H9 (cell line): ENCODE data around the gene HECA. TPM values are rescaled to one million over a fixed set of nuclear protein-coding genes. Genes with fewer than 3 reads are reported as not detected.

Experiments used
- DNase-seq: peaks from one replicate; pipeline ENCODE4 v3.0.0-alpha.2; 2017
- H2AFZ ChIP-seq: one replicate; pipeline ENCODE4 v1.6.1; 2013; ENCODE audit warnings: mild to moderate bottlenecking, low read length, control low read depth, moderate library complexity
- H2AK5ac ChIP-seq: 2 replicates; pipeline ENCODE4 v1.6.1; 2013; ENCODE audit warnings: low read length, control low read depth, mixed read lengths; ENCODE audit not compliant: insufficient read length
- H2BK120ac ChIP-seq: one replicate; pipeline ENCODE4 v1.6.1; 2013; ENCODE audit warnings: low read depth, mild to moderate bottlenecking, low read length, control low read depth, inconsistent platforms; ENCODE audit not compliant: poor library complexity, severe bottlenecking
- H2BK12ac ChIP-seq: 2 replicates; pipeline ENCODE4 v1.6.1; 2013; ENCODE audit warnings: low read length, control low read depth, mixed read lengths, low read depth; ENCODE audit not compliant: insufficient read length
- H2BK15ac ChIP-seq: 2 replicates; pipeline ENCODE4 v1.6.1; 2013; ENCODE audit warnings: low read depth, low read length, control low read depth
- H2BK20ac ChIP-seq: one replicate; pipeline ENCODE4 v1.6.1; 2013; ENCODE audit warnings: low read depth, mild to moderate bottlenecking, low read length, control low read depth, inconsistent platforms; ENCODE audit not compliant: poor library complexity, severe bottlenecking
- H2BK5ac ChIP-seq: 2 replicates; pipeline ENCODE4 v1.6.1; 2013; ENCODE audit warnings: low read length, control low read depth, mixed read lengths; ENCODE audit not compliant: insufficient read length
- H3K14ac ChIP-seq: 2 replicates; pipeline ENCODE4 v1.6.1; 2013; ENCODE audit warnings: low read length, control low read depth; ENCODE audit not compliant: insufficient read depth
- H3K18ac ChIP-seq: 2 replicates; pipeline ENCODE4 v1.6.1; 2013; ENCODE audit warnings: low read depth, mild to moderate bottlenecking, mixed read lengths, low read length, control low read depth; ENCODE audit not compliant: insufficient read length
- H3K23ac ChIP-seq: 2 replicates; pipeline ENCODE4 v1.6.1; 2013; ENCODE audit warnings: low read length, control low read depth, mixed read lengths, low read depth; ENCODE audit not compliant: insufficient read length
- H3K23me2 ChIP-seq: 2 replicates; pipeline ENCODE4 v1.6.1; 2013; ENCODE audit warnings: low read depth, mild to moderate bottlenecking, mixed read lengths, low read length, control low read depth; ENCODE audit not compliant: insufficient read length, poor library complexity, severe bottlenecking
- H3K27ac ChIP-seq: 2 replicates; pipeline ENCODE4 v1.5.1; 2013; ENCODE audit warnings: low read length, control low read depth, mixed read lengths, low read depth; ENCODE audit not compliant: insufficient read length
- H3K27me3 ChIP-seq: 2 replicates; pipeline ENCODE4 v1.6.1; 2013; ENCODE audit warnings: low read length, control low read depth, inconsistent platforms; ENCODE audit not compliant: insufficient read depth
- H3K4ac ChIP-seq: 2 replicates; pipeline ENCODE4 v1.6.1; 2013; ENCODE audit warnings: low read depth, mild to moderate bottlenecking, control low read depth, inconsistent platforms, low read length, moderate library complexity
- H3K4me1 ChIP-seq: 2 replicates; pipeline ENCODE4 v1.6.1; 2013; ENCODE audit warnings: low read length, control low read depth, inconsistent platforms; ENCODE audit not compliant: insufficient read depth
- H3K4me2 ChIP-seq: 2 replicates; pipeline ENCODE4 v1.6.1; 2013; ENCODE audit warnings: low read length, control low read depth, mixed read lengths; ENCODE audit not compliant: insufficient read length, insufficient read depth
- H3K56ac ChIP-seq: 2 replicates; pipeline ENCODE4 v1.6.1; 2013; ENCODE audit warnings: low read depth, mild to moderate bottlenecking, mixed read lengths, low read length, control low read depth; ENCODE audit not compliant: insufficient read length
- H3K79me1 ChIP-seq: 2 replicates; pipeline ENCODE4 v1.6.1; 2013; ENCODE audit warnings: low read depth, mild to moderate bottlenecking, moderate library complexity, low read length, control low read depth, inconsistent platforms; ENCODE audit not compliant: insufficient read depth, poor library complexity, severe bottlenecking
- H3K79me2 ChIP-seq: 2 replicates; pipeline ENCODE4 v1.6.1; 2013; ENCODE audit warnings: low read length, control low read depth, inconsistent platforms; ENCODE audit not compliant: insufficient read depth
- H3K9ac ChIP-seq: 2 replicates; pipeline ENCODE4 v1.6.1; 2013; ENCODE audit warnings: low read length, control low read depth, mixed read lengths; ENCODE audit not compliant: insufficient read length; ENCODE audit errors: extremely low read depth
- H3K9me3 ChIP-seq: one replicate; pipeline ENCODE4 v1.6.1; 2013; ENCODE audit warnings: low read depth, low read length, inconsistent platforms; ENCODE audit not compliant: control insufficient read depth
- H3T11ph ChIP-seq: one replicate; pipeline ENCODE4 v1.6.1; 2013; ENCODE audit warnings: mild to moderate bottlenecking, low read length, control low read depth, inconsistent platforms
- H4K20me1 ChIP-seq: one replicate; pipeline ENCODE4 v1.6.1; 2013; ENCODE audit not compliant: control insufficient read depth, insufficient read length, insufficient read depth
- H4K5ac ChIP-seq: 2 replicates; pipeline ENCODE4 v1.6.1; 2013; ENCODE audit warnings: low read depth, mild to moderate bottlenecking, mixed read lengths, low read length, control low read depth; ENCODE audit not compliant: insufficient read length
- H4K8ac ChIP-seq: replicated peaks from 2 replicates; pipeline ENCODE4 v1.6.1; 2013; ENCODE audit warnings: low read length, control low read depth, mixed read lengths, low read depth; ENCODE audit not compliant: insufficient read length
- H4K91ac ChIP-seq: 2 replicates; pipeline ENCODE4 v1.6.1; 2013; ENCODE audit warnings: low read depth, mild to moderate bottlenecking, moderate library complexity, mixed read lengths, low read length, control low read depth; ENCODE audit not compliant: insufficient read length
- H3K27ac Mint-ChIP-seq, 3 experiments: 2 replicates in 2 of 3; 3 replicates in 1 of 3; pipeline ENCODE4 v1.8.0; 2020 to 2021; ENCODE audit warnings: mixed read lengths in 3 of 3, mild to moderate bottlenecking in 1 of 3, moderate library complexity in 1 of 3
- H3K27me3 Mint-ChIP-seq: 2 replicates; pipeline ENCODE4 v1.8.0; 2021; ENCODE audit warnings: low read depth, mild to moderate bottlenecking, moderate library complexity, mixed read lengths
- H3K36me3 Mint-ChIP-seq, 3 experiments: 2 replicates in 2 of 3; 3 replicates in 1 of 3; pipeline ENCODE4 v1.8.0; 2020 to 2021; ENCODE audit warnings: low read depth in 3 of 3, mixed read lengths in 3 of 3; ENCODE audit not compliant: insufficient read depth in 1 of 3
- H3K4me1 Mint-ChIP-seq, 2 experiments: 2 replicates each; pipeline ENCODE4 v1.8.0; 2020; ENCODE audit warnings: mixed read lengths in 2 of 2
- H3K4me3 Mint-ChIP-seq, 2 experiments: 2 replicates in 1 of 2; 3 replicates in 1 of 2; pipeline ENCODE4 v1.8.0; 2020 to 2021; ENCODE audit warnings: mild to moderate bottlenecking in 2 of 2, mixed read lengths in 2 of 2, moderate library complexity in 1 of 2
- H3K9me3 Mint-ChIP-seq, 2 experiments: 2 replicates in 1 of 2; 3 replicates in 1 of 2; pipeline ENCODE4 v1.8.0; 2020; ENCODE audit warnings: mild to moderate bottlenecking in 2 of 2, mixed read lengths in 2 of 2, moderate library complexity in 1 of 2
- WGBS: extraction: QIAGEN DNeasy Blood & Tissue Kit; methylation state at CpG from one replicate; pipeline ENCODE4 v1.1.7; 2013; ENCODE audit warnings: missing lambda C conversion rate, low lambda C conversion rate, mixed read lengths; ENCODE audit not compliant: insufficient read length; ENCODE audit errors: extremely low coverage; 5-methylcytosine and 5-hydroxymethylcytosine counted together
- total RNA-seq: library from RNA; stranded (reverse); gene quantifications from 2 replicates; pipeline ENCODE4 v1.2.1, GENCODE V29; 2021
- TF ChIP-seq, protein P1 (sequence below): fragments of 200-600 bp; sonication (generic); conservative IDR thresholded peaks from 3 replicates; pipeline ENCODE4 v1.8.0; 2021; ENCODE audit warnings: antibody characterized with exemption, mild to moderate bottlenecking

HECA gene
- total RNA-seq, 1 experiment from 2014 or later: 4.8 TPM

DNA sequence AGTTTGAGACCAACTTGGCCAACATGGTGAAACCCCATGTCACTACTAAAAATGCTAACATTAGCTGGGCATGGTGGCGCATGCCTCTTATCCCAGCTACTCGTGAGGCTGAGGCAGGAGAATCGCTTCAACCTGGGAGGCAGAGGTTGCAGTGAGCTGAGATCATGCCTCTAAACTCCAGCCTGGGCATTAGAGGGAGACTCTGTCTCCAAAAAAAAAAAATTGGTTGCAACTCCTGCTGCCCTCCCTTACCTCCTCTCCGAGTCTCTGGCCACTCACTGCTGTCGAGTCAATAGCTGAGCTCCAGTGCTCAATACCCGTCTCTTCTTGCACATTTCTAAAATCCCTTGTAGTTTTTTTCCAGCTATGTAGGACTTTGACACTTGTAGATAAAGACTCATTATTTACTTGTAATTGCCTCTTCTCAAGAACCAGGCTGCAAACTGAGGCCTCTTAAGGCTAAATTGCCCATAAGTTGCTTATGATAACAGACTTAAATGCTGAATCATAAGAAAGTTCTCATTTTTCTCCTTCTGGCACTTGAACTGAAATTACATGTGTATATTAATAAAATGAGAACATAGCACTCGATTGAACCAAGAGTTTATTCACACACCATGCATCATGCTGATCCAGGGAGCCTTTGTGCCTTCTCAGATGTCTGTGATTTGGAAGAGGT is 13.8 kb downstream of the HECA start:
- no peak overlapping the region for H3T11ph ChIP-seq
- no peaks in the 10 kb centered on the region for H3K9me3 ChIP-seq
- no peak overlapping the region for H2BK15ac ChIP-seq
- H4K20me1 ChIP-seq: no peaks in the 10 kb centered on the region
- no peak overlapping the region for H4K8ac ChIP-seq
- no peaks in the 10 kb centered on the region for H3K27me3 Mint-ChIP-seq
- no peak overlapping the region; a peak in 1 of 7 replicates for H3K27ac Mint-ChIP-seq
- no peak overlapping the region for H2BK12ac ChIP-seq
- no peak overlapping the region for H2BK20ac ChIP-seq
- H2BK5ac ChIP-seq: no peak overlapping the region
- no peak overlapping the region for H3K9ac ChIP-seq
- H4K5ac ChIP-seq: no peak overlapping the region
- peaks cover 34 to 40% of the 10 kb centered on the region in 2 experiments for H3K4me1 Mint-ChIP-seq
- H2AFZ ChIP-seq: no peak overlapping the region
- H2AK5ac ChIP-seq: no peak overlapping the region
- H3K36me3 Mint-ChIP-seq: no peaks in the 10 kb centered on the region
- H3K23ac ChIP-seq: no peak overlapping the region
- H3K14ac ChIP-seq: no peak overlapping the region
- no peak overlapping the region for H3K56ac ChIP-seq
- H3K18ac ChIP-seq: no peak overlapping the region
- no peak overlapping the region for H3K27ac ChIP-seq
- H3K4me2 ChIP-seq: no peak overlapping the region
- no peaks in the 10 kb centered on the region for H3K27me3 ChIP-seq
- no peaks in the 10 kb centered on the region for H3K79me1 ChIP-seq
- H2BK120ac ChIP-seq: no peak overlapping the region
- H3K79me2 ChIP-seq: no peaks in the 10 kb centered on the region
- TF ChIP-seq, protein P1, sequence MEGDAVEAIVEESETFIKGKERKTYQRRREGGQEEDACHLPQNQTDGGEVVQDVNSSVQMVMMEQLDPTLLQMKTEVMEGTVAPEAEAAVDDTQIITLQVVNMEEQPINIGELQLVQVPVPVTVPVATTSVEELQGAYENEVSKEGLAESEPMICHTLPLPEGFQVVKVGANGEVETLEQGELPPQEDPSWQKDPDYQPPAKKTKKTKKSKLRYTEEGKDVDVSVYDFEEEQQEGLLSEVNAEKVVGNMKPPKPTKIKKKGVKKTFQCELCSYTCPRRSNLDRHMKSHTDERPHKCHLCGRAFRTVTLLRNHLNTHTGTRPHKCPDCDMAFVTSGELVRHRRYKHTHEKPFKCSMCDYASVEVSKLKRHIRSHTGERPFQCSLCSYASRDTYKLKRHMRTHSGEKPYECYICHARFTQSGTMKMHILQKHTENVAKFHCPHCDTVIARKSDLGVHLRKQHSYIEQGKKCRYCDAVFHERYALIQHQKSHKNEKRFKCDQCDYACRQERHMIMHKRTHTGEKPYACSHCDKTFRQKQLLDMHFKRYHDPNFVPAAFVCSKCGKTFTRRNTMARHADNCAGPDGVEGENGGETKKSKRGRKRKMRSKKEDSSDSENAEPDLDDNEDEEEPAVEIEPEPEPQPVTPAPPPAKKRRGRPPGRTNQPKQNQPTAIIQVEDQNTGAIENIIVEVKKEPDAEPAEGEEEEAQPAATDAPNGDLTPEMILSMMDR: no peak
- H3K9me3 Mint-ChIP-seq: no peaks in the 10 kb centered on the region
- H3K4me3 Mint-ChIP-seq: no peak overlapping the region
- no peak overlapping the region for H4K91ac ChIP-seq
- H3K4me1 ChIP-seq: no peaks in the 10 kb centered on the region; the same call in 1 of the 2 replicates
- no peak overlapping the region for H3K4ac ChIP-seq
- DNase-seq: no peak
- WGBS: no CpG with 5 or more reads among the region's 7 CpGs
- no peaks in the 10 kb centered on the region for H3K23me2 ChIP-seq
